Erythroblast (primary cell): ENCODE results near the gene UBL7.

Source experiments
- GATA1 ChIP-seq: IDR thresholded peaks from 2 replicates; pipeline ENCODE4 v1.6.1; 2011; ENCODE audit warnings: low read depth, mild to moderate bottlenecking, control low read depth, low read length, moderate library complexity
- POLR2A ChIP-seq: IDR thresholded peaks from 2 replicates; pipeline ENCODE4 v1.6.1; 2011; ENCODE audit warnings: mild to moderate bottlenecking, low read length

- TF ChIP-seq POLR2A (no peak), GATA1 (no peak)
Measured at GRCh38 chr15:74482661-74483060, 21.7 kb upstream of the UBL7 start.
